IPS-20b (cell line): ENCODE measurements around the gene TMEM269.

Experiments
- H3K27ac ChIP-seq: one replicate; pipeline ENCODE4 v1.5.1; 2013; ENCODE audit warnings: low read length
- H3K27me3 ChIP-seq: 2 replicates; pipeline ENCODE4 v1.6.1; 2013; ENCODE audit warnings: mild to moderate bottlenecking, low read length, inconsistent platforms; ENCODE audit not compliant: insufficient read depth
- H3K36me3 ChIP-seq: 2 replicates; pipeline ENCODE4 v1.6.1; 2013; ENCODE audit warnings: low read depth, mild to moderate bottlenecking, inconsistent platforms, low read length, moderate library complexity; ENCODE audit not compliant: insufficient read depth
- H3K4me1 ChIP-seq: 2 replicates; pipeline ENCODE4 v1.6.1; 2013; ENCODE audit warnings: mild to moderate bottlenecking, control low read depth, inconsistent platforms, low read length, moderate library complexity; ENCODE audit not compliant: insufficient read depth
- H3K4me3 ChIP-seq: 2 replicates; pipeline ENCODE4 v1.5.1; 2013; ENCODE audit warnings: mild to moderate bottlenecking, low read length, inconsistent platforms
- H3K9ac ChIP-seq: 2 replicates; pipeline ENCODE4 v1.6.1; 2013; ENCODE audit warnings: low read depth, mild to moderate bottlenecking, inconsistent platforms, low read length, moderate library complexity
- H3K9me3 ChIP-seq: 2 replicates; pipeline ENCODE4 v1.6.1; 2013; ENCODE audit warnings: mild to moderate bottlenecking, low read depth, low read length, inconsistent platforms; ENCODE audit not compliant: insufficient read depth

The TMEM269 gene

GRCh38 chr1:42765269-42765668, 19.5 kb upstream of the TMEM269 start:
- H3K9ac ChIP-seq: peak overlapping the region; percentile 78; the same call in 1 of the 2 replicates
- H3K27me3 ChIP-seq: no peaks in the 10 kb centered on the region
- H3K4me3 ChIP-seq: peak overlapping the region; percentile 95

DNA sequence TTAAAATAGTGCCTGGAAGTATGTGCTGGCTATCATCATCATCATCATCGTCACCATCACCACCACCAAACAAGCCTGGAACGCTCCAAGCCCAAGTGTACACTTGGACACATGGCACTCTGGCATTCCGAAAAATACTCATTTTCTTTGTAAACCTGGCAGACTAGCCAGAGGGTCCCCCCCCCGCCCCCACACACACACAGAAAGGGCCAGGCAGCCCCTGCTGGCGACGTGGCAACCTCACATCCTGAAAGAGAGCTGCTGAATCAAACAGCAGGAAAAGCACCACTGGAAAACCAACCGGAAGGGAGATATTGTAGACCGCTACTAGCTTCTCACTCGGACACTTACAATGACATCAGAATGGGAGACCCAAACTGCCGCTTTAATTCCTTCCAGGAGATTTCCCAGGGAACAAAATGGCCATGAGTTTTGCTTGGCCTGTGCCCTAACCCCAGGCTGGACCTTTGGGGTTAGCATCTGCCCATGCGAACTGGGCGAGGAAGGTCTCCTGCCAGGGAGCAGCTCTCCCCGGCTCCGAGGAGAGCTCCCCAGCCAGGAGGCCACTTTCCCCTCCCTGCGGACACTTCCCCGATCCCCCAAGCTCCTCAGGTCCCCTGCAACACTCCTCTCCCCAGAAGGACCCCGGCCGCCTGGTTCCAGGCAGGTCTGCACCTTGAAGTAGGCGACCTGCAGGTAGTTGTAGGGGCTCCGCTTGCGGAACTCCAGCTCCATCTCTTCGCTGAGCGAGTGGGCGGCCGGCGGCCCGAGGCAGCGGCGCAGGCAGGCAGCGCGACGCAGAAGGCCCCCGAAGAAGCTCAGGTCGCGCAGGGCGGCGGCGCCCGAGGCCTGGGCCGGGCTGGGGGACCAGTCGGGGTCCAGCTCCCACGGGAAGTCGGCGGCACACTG, 18.7 kb upstream of the TMEM269 start:
- H3K27ac ChIP-seq: no peak overlapping the region
- H3K9me3 ChIP-seq: no peaks in the 10 kb centered on the region
- peaks cover 15% of the 10 kb centered on the region for H3K36me3 ChIP-seq
- H3K27me3 ChIP-seq: no peaks in the 10 kb centered on the region
- peak overlapping the region; percentile 78 for H3K9ac ChIP-seq
- H3K4me1 ChIP-seq: peaks cover 13% of the 10 kb centered on the region; the same call in 1 of the 2 replicates
- peak overlapping the region; percentile 95 for H3K4me3 ChIP-seq

More at GRCh38 chr1:42765269-42765668, 19.5 kb upstream of the TMEM269 start:
- Histone ChIP-seq H3K4me1 (peaks cover 13% of the 10 kb centered on the region; the same call in 1 of the 2 replicates), H3K27ac (no peak overlapping the region), H3K9me3 (no peaks in the 10 kb centered on the region), H3K36me3 (peaks cover 17% of the 10 kb centered on the region)

DNA sequence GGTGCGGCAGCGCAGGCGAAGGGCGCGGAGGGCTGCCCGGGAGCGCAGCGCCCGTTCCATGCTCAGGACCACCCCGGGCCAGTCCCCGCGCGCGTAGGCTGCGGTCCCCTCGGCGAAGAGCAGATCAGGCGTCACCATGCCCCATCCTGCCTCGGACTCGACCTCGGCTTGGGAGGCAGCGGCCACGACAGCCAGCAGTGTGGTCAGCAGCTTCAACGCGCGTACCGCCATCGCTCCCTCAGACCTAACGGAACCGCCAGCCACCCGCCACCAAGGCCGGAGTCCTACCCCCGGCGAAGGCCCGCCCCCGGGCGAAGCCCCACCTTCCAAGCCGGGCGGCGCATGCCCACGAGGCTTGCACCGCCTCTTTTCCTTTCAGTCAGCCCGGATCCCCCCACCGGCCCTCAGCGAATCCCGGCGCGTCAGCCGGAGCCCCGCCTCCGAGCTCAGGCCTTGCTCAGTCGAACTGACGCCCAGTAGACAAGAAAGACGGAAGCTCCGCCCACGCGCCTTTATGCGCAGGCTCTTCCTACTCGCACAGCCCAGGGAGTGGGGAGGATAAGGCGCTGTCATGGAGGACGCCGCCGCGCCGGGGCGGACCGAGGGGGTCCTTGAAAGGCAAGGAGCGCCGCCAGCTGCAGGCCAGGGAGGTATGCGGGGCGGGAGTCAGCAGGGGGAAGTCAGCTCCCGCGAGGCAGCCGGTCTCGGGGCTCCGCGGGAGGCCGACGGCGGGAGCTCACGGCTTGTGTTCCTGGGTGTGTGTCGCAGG, 17.9 kb upstream of the TMEM269 start, which contains the start of the genes C1orf50 and P3H1:
Gene C1orf50, plus strand, starts transcription at position 509 of the 769 bp plus-strand sequence. Its CDS starts 63 bp downstream, at position 572.
Gene P3H1, minus strand, starts transcription at position 288 of the 769 bp plus-strand sequence. Its CDS starts 57 bp downstream, at position 231.
- Histone ChIP-seq H3K9me3 (no peaks in the 10 kb centered on the region), H3K27me3 (no peaks in the 10 kb centered on the region), H3K4me1 (peaks cover 13% of the 10 kb centered on the region; the same call in 1 of the 2 replicates), H3K9ac (peak within 1 kb of the TSS; percentile 78; the same call in 1 of the 2 replicates), H3K27ac (no peak within 1 kb of the TSS), H3K4me3 (peak within 1 kb of the TSS; percentile 95), H3K36me3 (peaks cover 8% of the 10 kb centered on the region)

GRCh38 chr1:42767510-42768000, 17.2 kb upstream of the TMEM269 start:
- Histone ChIP-seq H3K9ac (peak overlapping the region; percentile 56; the same call in 1 of the 2 replicates), H3K36me3 (peaks cover 2% of the 10 kb centered on the region; the same call in 1 of the 2 replicates), H3K4me1 (peaks cover 13% of the 10 kb centered on the region; the same call in 1 of the 2 replicates), H3K4me3 (peak overlapping the region; percentile 95), H3K27me3 (no peaks in the 10 kb centered on the region), H3K27ac (no peak overlapping the region), H3K9me3 (no peaks in the 10 kb centered on the region)

DNA sequence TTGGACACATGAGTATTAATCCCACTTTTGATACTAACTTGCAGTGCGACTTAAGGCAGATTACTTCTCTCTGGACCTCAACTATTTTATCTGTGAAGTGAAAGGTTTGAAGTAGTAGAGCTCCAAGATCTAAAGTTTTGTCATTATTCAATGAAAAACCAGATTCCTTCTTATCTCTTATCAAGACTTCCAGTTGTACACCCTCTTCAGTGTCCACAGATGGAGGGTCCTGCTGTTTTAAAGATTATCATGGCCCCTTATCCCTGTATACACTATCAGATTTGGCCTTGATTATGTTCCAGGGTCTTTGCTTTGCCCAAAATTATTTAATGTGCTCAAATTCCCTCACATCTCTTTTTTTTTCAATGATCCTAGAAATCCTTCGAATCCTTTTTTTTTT, 16.6 kb upstream of the TMEM269 start:
- Histone ChIP-seq H3K9ac (peak overlapping the region; percentile 56; the same call in 1 of the 2 replicates), H3K9me3 (no peaks in the 10 kb centered on the region), H3K36me3 (peaks cover 3% of the 10 kb centered on the region; the same call in 1 of the 2 replicates), H3K27me3 (no peaks in the 10 kb centered on the region), H3K4me1 (peaks cover 13% of the 10 kb centered on the region; the same call in 1 of the 2 replicates), H3K27ac (no peak overlapping the region), H3K4me3 (peak overlapping the region; percentile 95)

GRCh38 chr1:42769811-42770210, 15.0 kb upstream of the TMEM269 start:
- peaks cover 8% of the 10 kb centered on the region; the same call in 1 of the 2 replicates for H3K4me1 ChIP-seq
- H3K27me3 ChIP-seq: no peaks in the 10 kb centered on the region
- no peak overlapping the region for H3K27ac ChIP-seq
- no peak overlapping the region for H3K9ac ChIP-seq
- H3K4me3 ChIP-seq: no peak overlapping the region
- H3K36me3 ChIP-seq: peaks cover 17% of the 10 kb centered on the region
- H3K9me3 ChIP-seq: no peaks in the 10 kb centered on the region

- Histone ChIP-seq H3K27me3 (no peaks in the 10 kb centered on the region), H3K9ac (no peak overlapping the region), H3K4me3 (no peak overlapping the region), H3K4me1 (no peaks in the 10 kb centered on the region), H3K36me3 (peaks cover 42% of the 10 kb centered on the region), H3K9me3 (no peaks in the 10 kb centered on the region), H3K27ac (no peak overlapping the region)
Observed at GRCh38 chr1:42773420-42773819, 11.4 kb upstream of the TMEM269 start.

GRCh38 chr1:42774928-42775526, 9.8 kb upstream of the TMEM269 start:
- no peak overlapping the region for H3K27ac ChIP-seq
- no peaks in the 10 kb centered on the region for H3K4me1 ChIP-seq
- no peaks in the 10 kb centered on the region for H3K9me3 ChIP-seq
- H3K4me3 ChIP-seq: no peak overlapping the region
- H3K27me3 ChIP-seq: no peaks in the 10 kb centered on the region
- peaks cover 48% of the 10 kb centered on the region for H3K36me3 ChIP-seq
- H3K9ac ChIP-seq: no peak overlapping the region

GRCh38 chr1:42776502-42776901, 8.3 kb upstream of the TMEM269 start:
- Histone ChIP-seq H3K36me3 (peaks cover 59% of the 10 kb centered on the region), H3K4me3 (no peak overlapping the region), H3K9ac (no peak overlapping the region), H3K9me3 (no peaks in the 10 kb centered on the region), H3K4me1 (no peaks in the 10 kb centered on the region), H3K27ac (no peak overlapping the region), H3K27me3 (no peaks in the 10 kb centered on the region)

GRCh38 chr1:42777852-42778251, 6.9 kb upstream of the TMEM269 start:
- no peak overlapping the region for H3K9ac ChIP-seq
- H3K9me3 ChIP-seq: no peaks in the 10 kb centered on the region
- no peak overlapping the region for H3K4me3 ChIP-seq
- H3K4me1 ChIP-seq: no peaks in the 10 kb centered on the region
- H3K27ac ChIP-seq: no peak overlapping the region
- H3K36me3 ChIP-seq: peaks cover 66% of the 10 kb centered on the region
- no peaks in the 10 kb centered on the region for H3K27me3 ChIP-seq

- no peak overlapping the region for H3K9ac ChIP-seq
- H3K27ac ChIP-seq: no peak overlapping the region
- peaks cover 60% of the 10 kb centered on the region for H3K36me3 ChIP-seq
- no peak overlapping the region for H3K4me3 ChIP-seq
- no peaks in the 10 kb centered on the region for H3K27me3 ChIP-seq
- no peaks in the 10 kb centered on the region for H3K4me1 ChIP-seq
- H3K9me3 ChIP-seq: no peaks in the 10 kb centered on the region
Observed at GRCh38 chr1:42779725-42780124, 5.1 kb upstream of the TMEM269 start.
